Fibroblast of lung (primary cell): Measurements from ENCODE around the gene DDX20. TPM values are rescaled to one million over a fixed set of nuclear protein-coding genes. Genes with fewer than 3 reads are reported as not detected.

Source experiments
- DNase-seq, 2 donors: peaks; one replicate each; pipeline versions ENCODE4 v3.0.0 to v3.0.0-alpha.2; 2010; ENCODE audit warnings: low read depth in 2 of 2
- H2AFZ ChIP-seq: 2 replicates; pipeline ENCODE4 v1.5.1; 2012; ENCODE audit warnings: low read length, control low read depth, inconsistent platforms
- H3K27ac ChIP-seq: 2 replicates; pipeline ENCODE4 v1.5.1; 2011; ENCODE audit warnings: low read length, control low read depth; ENCODE audit not compliant: insufficient read depth
- H3K27me3 ChIP-seq: 2 replicates; pipeline ENCODE4 v1.5.1; 2011; ENCODE audit warnings: mild to moderate bottlenecking, low read length; ENCODE audit not compliant: control insufficient read depth, insufficient read depth
- H3K36me3 ChIP-seq: 2 replicates; pipeline ENCODE4 v1.5.1; 2011; ENCODE audit warnings: low read length; ENCODE audit not compliant: control insufficient read depth, insufficient read depth
- H3K4me1 ChIP-seq: 2 replicates; pipeline ENCODE4 v1.5.1; 2011; ENCODE audit warnings: low read length; ENCODE audit not compliant: control insufficient read depth, insufficient read depth; ENCODE audit errors: extremely low read depth
- H3K4me2 ChIP-seq: 2 replicates; pipeline ENCODE4 v1.5.1; 2011; ENCODE audit warnings: low read length, control low read depth; ENCODE audit not compliant: insufficient read depth; ENCODE audit errors: extremely low read depth
- H3K4me3 ChIP-seq, 4 experiments: fragments of 200-600 bp in 1 of 4; sonication (generic) in 1 of 4; replicated peaks in 1 of 4; 2 replicates each; pipeline ENCODE4 v1.5.1; 2011 to 2016; ENCODE audit warnings: low read length in 4 of 4, low read depth in 3 of 4, mild to moderate bottlenecking in 3 of 4, control low read depth in 2 of 4, inconsistent platforms in 1 of 4, mixed read lengths in 1 of 4; ENCODE audit not compliant: insufficient read depth in 1 of 4; ENCODE audit errors: control extremely low read depth in 1 of 4
- H3K79me2 ChIP-seq: 2 replicates; pipeline ENCODE4 v1.5.1; 2012; ENCODE audit warnings: mild to moderate bottlenecking, low read length, inconsistent platforms; ENCODE audit not compliant: control insufficient read depth, insufficient read depth
- H3K9ac ChIP-seq: 2 replicates; pipeline ENCODE4 v1.5.1; 2011; ENCODE audit warnings: mild to moderate bottlenecking, low read length, control low read depth; ENCODE audit not compliant: insufficient read depth
- H3K9me3 ChIP-seq: 2 replicates; pipeline ENCODE4 v1.5.1; 2012; ENCODE audit warnings: low read depth, low read length; ENCODE audit not compliant: control insufficient read depth, insufficient read depth
- H4K20me1 ChIP-seq: 2 replicates; pipeline ENCODE4 v1.5.1; 2011; ENCODE audit warnings: low read length; ENCODE audit not compliant: control insufficient read depth, insufficient read depth; ENCODE audit errors: extremely low read depth
- CTCF ChIP-seq, 2 donors: IDR thresholded peaks in 1 of 2; conservative IDR thresholded peaks in 1 of 2; 1 replicate in 1 of 2; 2 replicates in 1 of 2; pipeline ENCODE4 v1.5.1; 2011 to 2012; ENCODE audit warnings: low read length in 2 of 2, control low read depth in 1 of 2, inconsistent platforms in 1 of 2, low read depth in 1 of 2, mild to moderate bottlenecking in 1 of 2
- EZH2 ChIP-seq: IDR thresholded peaks from 2 replicates; pipeline ENCODE4 v1.5.1; 2012; ENCODE audit warnings: low read length, control low read depth, mild to moderate bottlenecking; ENCODE audit errors: missing control alignments
- polyA plus RNA-seq, 2 donors: library from polyadenylated mRNA; depleted of rRNA in 1 of 2; stranded (reverse) in 1 of 2; unstranded in 1 of 2; fragments of >200 nt; gene quantifications; 2 replicates each; pipeline ENCODE4 v1.2.1, GENCODE V29; 2011 to 2012; ENCODE audit warnings: missing spikeins in 1 of 2
- total RNA-seq: library from RNA; depleted of rRNA; stranded (reverse); fragments of >200 nt; gene quantifications from 2 replicates; pipeline ENCODE4 v1.2.1, GENCODE V29; 2014

The DDX20 gene
- total and polyA plus RNA-seq, 2 donors (not counting 1 experiment from before 2014, with no cell fraction given), result 8.4 to 22.2 TPM

GRCh38 chr1:111792249-111792648 lies 36.5 kb downstream of the DDX20 start:
- Histone ChIP-seq H2AFZ (no peak overlapping the region), H3K27ac (no peak overlapping the region), H3K9me3 (no peaks in the 10 kb centered on the region), H3K27me3 (peaks cover 4% of the 10 kb centered on the region), H3K79me2 (no peaks in the 10 kb centered on the region), H3K9ac (no peak overlapping the region), H3K4me1 (no peaks in the 10 kb centered on the region), H3K4me2 (no peak overlapping the region), H3K4me3 (no peak overlapping the region), H4K20me1 (no peaks in the 10 kb centered on the region), H3K36me3 (no peaks in the 10 kb centered on the region)
- DNase-seq, result no peak
- TF ChIP-seq EZH2 (no peak), CTCF (conservative IDR thresholded peaks at IDR 0.05 in 1 of 2, IDR thresholded peaks at IDR 0.05 in 1 of 2; ENCODE audit: low read depth in 1 of 2, low read length in 2 of 2) (no peak)

GRCh38 chr1:111793923-111794322 lies 38.2 kb downstream of the DDX20 start:
- Histone ChIP-seq H3K9me3 (no peaks in the 10 kb centered on the region), H2AFZ (no peak overlapping the region), H3K27ac (no peak overlapping the region), H3K4me3 (no peak overlapping the region), H3K4me1 (no peaks in the 10 kb centered on the region), H4K20me1 (no peaks in the 10 kb centered on the region), H3K9ac (no peak overlapping the region), H3K36me3 (no peaks in the 10 kb centered on the region), H3K79me2 (no peaks in the 10 kb centered on the region), H3K4me2 (no peak overlapping the region), H3K27me3 (peaks cover 4% of the 10 kb centered on the region)
- no peak for TF ChIP-seq EZH2
- no peak for TF ChIP-seq CTCF (conservative IDR thresholded peaks at IDR 0.05 in 1 of 2, IDR thresholded peaks at IDR 0.05 in 1 of 2; ENCODE audit: low read depth in 1 of 2, low read length in 2 of 2)
- no peak for DNase-seq

GRCh38 chr1:111795401-111795800 lies 39.7 kb downstream of the DDX20 start:
- no peak overlapping the region for H3K9ac ChIP-seq
- DNase-seq, result no peak
- H3K27ac ChIP-seq, result no peak overlapping the region
- no peaks in the 10 kb centered on the region for H4K20me1 ChIP-seq
- H3K4me1 ChIP-seq, result no peaks in the 10 kb centered on the region
- no peaks in the 10 kb centered on the region for H3K36me3 ChIP-seq
- TF ChIP-seq CTCF (conservative IDR thresholded peaks at IDR 0.05 in 1 of 2, IDR thresholded peaks at IDR 0.05 in 1 of 2; ENCODE audit: low read depth in 1 of 2, low read length in 2 of 2), result no peak
- TF ChIP-seq EZH2, result no peak
- no peak overlapping the region for H3K4me2 ChIP-seq
- no peak overlapping the region for H2AFZ ChIP-seq
- no peaks in the 10 kb centered on the region for H3K79me2 ChIP-seq
- no peaks in the 10 kb centered on the region for H3K9me3 ChIP-seq
- no peak overlapping the region for H3K4me3 ChIP-seq
- no peaks in the 10 kb centered on the region for H3K27me3 ChIP-seq
